H9 (cell line): Measurements from ENCODE around the gene CARD11. TPM values are rescaled to one million over a fixed set of nuclear protein-coding genes. Genes with fewer than 3 reads are reported as not detected.
"Not testable (repeated sequence)": the region's sequence is repeated elsewhere in the genome, so short reads cannot be mapped to it uniquely, and the experiment has no call there.

Experiments
- DNase-seq: peaks from one replicate; pipeline ENCODE4 v3.0.0-alpha.2; 2017
- H2AFZ ChIP-seq: one replicate; pipeline ENCODE4 v1.6.1; 2013; ENCODE audit warnings: mild to moderate bottlenecking, low read length, control low read depth, moderate library complexity
- H2AK5ac ChIP-seq: 2 replicates; pipeline ENCODE4 v1.6.1; 2013; ENCODE audit warnings: low read length, control low read depth, mixed read lengths; ENCODE audit not compliant: insufficient read length
- H2BK120ac ChIP-seq: one replicate; pipeline ENCODE4 v1.6.1; 2013; ENCODE audit warnings: low read depth, mild to moderate bottlenecking, low read length, control low read depth, inconsistent platforms; ENCODE audit not compliant: poor library complexity, severe bottlenecking
- H2BK12ac ChIP-seq: 2 replicates; pipeline ENCODE4 v1.6.1; 2013; ENCODE audit warnings: low read length, control low read depth, mixed read lengths, low read depth; ENCODE audit not compliant: insufficient read length
- H2BK15ac ChIP-seq: 2 replicates; pipeline ENCODE4 v1.6.1; 2013; ENCODE audit warnings: low read depth, low read length, control low read depth
- H2BK20ac ChIP-seq: one replicate; pipeline ENCODE4 v1.6.1; 2013; ENCODE audit warnings: low read depth, mild to moderate bottlenecking, low read length, control low read depth, inconsistent platforms; ENCODE audit not compliant: poor library complexity, severe bottlenecking
- H2BK5ac ChIP-seq: 2 replicates; pipeline ENCODE4 v1.6.1; 2013; ENCODE audit warnings: low read length, control low read depth, mixed read lengths; ENCODE audit not compliant: insufficient read length
- H3K14ac ChIP-seq: 2 replicates; pipeline ENCODE4 v1.6.1; 2013; ENCODE audit warnings: low read length, control low read depth; ENCODE audit not compliant: insufficient read depth
- H3K18ac ChIP-seq: 2 replicates; pipeline ENCODE4 v1.6.1; 2013; ENCODE audit warnings: low read depth, mild to moderate bottlenecking, mixed read lengths, low read length, control low read depth; ENCODE audit not compliant: insufficient read length
- H3K23ac ChIP-seq: 2 replicates; pipeline ENCODE4 v1.6.1; 2013; ENCODE audit warnings: low read length, control low read depth, mixed read lengths, low read depth; ENCODE audit not compliant: insufficient read length
- H3K23me2 ChIP-seq: 2 replicates; pipeline ENCODE4 v1.6.1; 2013; ENCODE audit warnings: low read depth, mild to moderate bottlenecking, mixed read lengths, low read length, control low read depth; ENCODE audit not compliant: insufficient read length, poor library complexity, severe bottlenecking
- H3K27ac ChIP-seq: 2 replicates; pipeline ENCODE4 v1.5.1; 2013; ENCODE audit warnings: low read length, control low read depth, mixed read lengths, low read depth; ENCODE audit not compliant: insufficient read length
- H3K27me3 ChIP-seq: 2 replicates; pipeline ENCODE4 v1.6.1; 2013; ENCODE audit warnings: low read length, control low read depth, inconsistent platforms; ENCODE audit not compliant: insufficient read depth
- H3K4ac ChIP-seq: 2 replicates; pipeline ENCODE4 v1.6.1; 2013; ENCODE audit warnings: low read depth, mild to moderate bottlenecking, control low read depth, inconsistent platforms, low read length, moderate library complexity
- H3K4me1 ChIP-seq: 2 replicates; pipeline ENCODE4 v1.6.1; 2013; ENCODE audit warnings: low read length, control low read depth, inconsistent platforms; ENCODE audit not compliant: insufficient read depth
- H3K4me2 ChIP-seq: 2 replicates; pipeline ENCODE4 v1.6.1; 2013; ENCODE audit warnings: low read length, control low read depth, mixed read lengths; ENCODE audit not compliant: insufficient read length, insufficient read depth
- H3K56ac ChIP-seq: 2 replicates; pipeline ENCODE4 v1.6.1; 2013; ENCODE audit warnings: low read depth, mild to moderate bottlenecking, mixed read lengths, low read length, control low read depth; ENCODE audit not compliant: insufficient read length
- H3K79me1 ChIP-seq: 2 replicates; pipeline ENCODE4 v1.6.1; 2013; ENCODE audit warnings: low read depth, mild to moderate bottlenecking, moderate library complexity, low read length, control low read depth, inconsistent platforms; ENCODE audit not compliant: insufficient read depth, poor library complexity, severe bottlenecking
- H3K79me2 ChIP-seq: 2 replicates; pipeline ENCODE4 v1.6.1; 2013; ENCODE audit warnings: low read length, control low read depth, inconsistent platforms; ENCODE audit not compliant: insufficient read depth
- H3K9ac ChIP-seq: 2 replicates; pipeline ENCODE4 v1.6.1; 2013; ENCODE audit warnings: low read length, control low read depth, mixed read lengths; ENCODE audit not compliant: insufficient read length; ENCODE audit errors: extremely low read depth
- H3K9me3 ChIP-seq: one replicate; pipeline ENCODE4 v1.6.1; 2013; ENCODE audit warnings: low read depth, low read length, inconsistent platforms; ENCODE audit not compliant: control insufficient read depth
- H3T11ph ChIP-seq: one replicate; pipeline ENCODE4 v1.6.1; 2013; ENCODE audit warnings: mild to moderate bottlenecking, low read length, control low read depth, inconsistent platforms
- H4K20me1 ChIP-seq: one replicate; pipeline ENCODE4 v1.6.1; 2013; ENCODE audit not compliant: control insufficient read depth, insufficient read length, insufficient read depth
- H4K5ac ChIP-seq: 2 replicates; pipeline ENCODE4 v1.6.1; 2013; ENCODE audit warnings: low read depth, mild to moderate bottlenecking, mixed read lengths, low read length, control low read depth; ENCODE audit not compliant: insufficient read length
- H4K8ac ChIP-seq: replicated peaks from 2 replicates; pipeline ENCODE4 v1.6.1; 2013; ENCODE audit warnings: low read length, control low read depth, mixed read lengths, low read depth; ENCODE audit not compliant: insufficient read length
- H4K91ac ChIP-seq: 2 replicates; pipeline ENCODE4 v1.6.1; 2013; ENCODE audit warnings: low read depth, mild to moderate bottlenecking, moderate library complexity, mixed read lengths, low read length, control low read depth; ENCODE audit not compliant: insufficient read length
- H3K27ac Mint-ChIP-seq, 3 experiments: 2 replicates in 2 of 3; 3 replicates in 1 of 3; pipeline ENCODE4 v1.8.0; 2020 to 2021; ENCODE audit warnings: mixed read lengths in 3 of 3, mild to moderate bottlenecking in 1 of 3, moderate library complexity in 1 of 3
- H3K27me3 Mint-ChIP-seq: 2 replicates; pipeline ENCODE4 v1.8.0; 2021; ENCODE audit warnings: low read depth, mild to moderate bottlenecking, moderate library complexity, mixed read lengths
- H3K36me3 Mint-ChIP-seq, 3 experiments: 2 replicates in 2 of 3; 3 replicates in 1 of 3; pipeline ENCODE4 v1.8.0; 2020 to 2021; ENCODE audit warnings: low read depth in 3 of 3, mixed read lengths in 3 of 3; ENCODE audit not compliant: insufficient read depth in 1 of 3
- H3K4me1 Mint-ChIP-seq, 2 experiments: 2 replicates each; pipeline ENCODE4 v1.8.0; 2020; ENCODE audit warnings: mixed read lengths in 2 of 2
- H3K4me3 Mint-ChIP-seq, 2 experiments: 2 replicates in 1 of 2; 3 replicates in 1 of 2; pipeline ENCODE4 v1.8.0; 2020 to 2021; ENCODE audit warnings: mild to moderate bottlenecking in 2 of 2, mixed read lengths in 2 of 2, moderate library complexity in 1 of 2
- H3K9me3 Mint-ChIP-seq, 2 experiments: 2 replicates in 1 of 2; 3 replicates in 1 of 2; pipeline ENCODE4 v1.8.0; 2020; ENCODE audit warnings: mild to moderate bottlenecking in 2 of 2, mixed read lengths in 2 of 2, moderate library complexity in 1 of 2
- WGBS: extraction: QIAGEN DNeasy Blood & Tissue Kit; methylation state at CpG from one replicate; pipeline ENCODE4 v1.1.7; 2013; ENCODE audit warnings: missing lambda C conversion rate, low lambda C conversion rate, mixed read lengths; ENCODE audit not compliant: insufficient read length; ENCODE audit errors: extremely low coverage; 5-methylcytosine and 5-hydroxymethylcytosine counted together
- total RNA-seq: library from RNA; stranded (reverse); gene quantifications from 2 replicates; pipeline ENCODE4 v1.2.1, GENCODE V29; 2021
- TF ChIP-seq, protein P1 (sequence below): fragments of 200-600 bp; sonication (generic); conservative IDR thresholded peaks from 3 replicates; pipeline ENCODE4 v1.8.0; 2021; ENCODE audit warnings: antibody characterized with exemption, mild to moderate bottlenecking

CARD11 gene
- total RNA-seq, 1 experiment from 2014 or later = 20.0 TPM

DNA sequence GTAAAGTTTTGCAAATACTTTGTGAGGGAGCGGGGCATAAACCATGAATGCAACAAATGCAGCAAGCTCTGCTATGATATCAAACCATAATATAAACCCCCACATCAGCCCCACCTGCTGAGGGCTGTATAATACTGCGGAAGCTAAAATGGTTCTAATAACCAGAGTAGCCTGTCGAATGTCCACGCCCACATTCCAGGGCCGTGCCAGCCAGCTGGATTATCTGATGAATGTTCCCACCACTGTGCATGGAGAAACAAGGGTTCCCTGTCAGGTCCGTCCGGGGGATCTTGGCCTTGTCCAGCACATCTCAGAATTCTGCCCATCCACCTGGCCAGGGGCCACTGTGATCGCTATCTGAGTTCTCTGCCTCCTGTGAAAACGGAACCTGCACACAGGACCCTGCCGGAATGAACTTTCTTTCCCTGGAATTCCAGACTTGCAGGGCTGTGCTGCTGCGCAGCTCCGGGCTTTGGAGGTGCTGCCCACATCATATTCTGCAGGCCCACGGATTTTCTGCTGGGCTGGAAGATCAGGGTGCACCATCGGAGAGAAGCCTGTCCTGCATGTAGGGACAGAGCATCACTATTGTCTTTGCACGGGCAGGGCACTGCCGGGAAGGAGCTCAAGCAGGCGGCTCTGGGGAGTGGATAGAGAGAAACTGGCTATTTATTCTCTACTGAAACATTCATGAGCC is 122.6 kb downstream of the CARD11 start:
- H3K9ac ChIP-seq = no peak overlapping the region
- no peak overlapping the region for H4K8ac ChIP-seq
- H2BK20ac ChIP-seq = no peak overlapping the region
- no peaks in the 10 kb centered on the region for H3K23me2 ChIP-seq
- H3K14ac ChIP-seq = no peak overlapping the region
- H2BK12ac ChIP-seq = no peak overlapping the region
- H3K18ac ChIP-seq = no peak overlapping the region
- Mint-ChIP-seq H3K9me3 (peaks cover 0 to 2% of the 10 kb centered on the region in 2 experiments; a peak in 1 of 5 replicates), H3K27me3 (no peaks in the 10 kb centered on the region), H3K4me3 (no peak overlapping the region), H3K27ac (peak overlapping the region in 1 of 3 experiments; percentile 59; a peak in 2 of 7 replicates), H3K36me3 (peaks cover 5 to 25% (median 18%) of the 10 kb centered on the region in 3 experiments; a peak in 6 of 7 replicates), H3K4me1 (peaks cover 5 to 15% of the 10 kb centered on the region in 2 experiments; a peak in 2 of 4 replicates)
- no peaks in the 10 kb centered on the region for H4K20me1 ChIP-seq
- no peak overlapping the region for H4K5ac ChIP-seq
- H3K4ac ChIP-seq = no peak overlapping the region
- no peak overlapping the region for H2BK120ac ChIP-seq
- H3K27ac ChIP-seq = no peak overlapping the region
- H4K91ac ChIP-seq = no peak overlapping the region
- no peak for DNase-seq
- no peak overlapping the region for H3K4me2 ChIP-seq
- no peaks in the 10 kb centered on the region for H3K79me1 ChIP-seq
- H3K56ac ChIP-seq = no peak overlapping the region
- no peaks in the 10 kb centered on the region for H3K79me2 ChIP-seq
- no peaks in the 10 kb centered on the region for H3K9me3 ChIP-seq
- H2BK15ac ChIP-seq = no peak overlapping the region
- no peak overlapping the region for H3T11ph ChIP-seq
- H3K23ac ChIP-seq = no peak overlapping the region
- H2BK5ac ChIP-seq = no peak overlapping the region
- no peaks in the 10 kb centered on the region for H3K27me3 ChIP-seq
- no peak overlapping the region for H2AK5ac ChIP-seq
- TF ChIP-seq, protein P1, sequence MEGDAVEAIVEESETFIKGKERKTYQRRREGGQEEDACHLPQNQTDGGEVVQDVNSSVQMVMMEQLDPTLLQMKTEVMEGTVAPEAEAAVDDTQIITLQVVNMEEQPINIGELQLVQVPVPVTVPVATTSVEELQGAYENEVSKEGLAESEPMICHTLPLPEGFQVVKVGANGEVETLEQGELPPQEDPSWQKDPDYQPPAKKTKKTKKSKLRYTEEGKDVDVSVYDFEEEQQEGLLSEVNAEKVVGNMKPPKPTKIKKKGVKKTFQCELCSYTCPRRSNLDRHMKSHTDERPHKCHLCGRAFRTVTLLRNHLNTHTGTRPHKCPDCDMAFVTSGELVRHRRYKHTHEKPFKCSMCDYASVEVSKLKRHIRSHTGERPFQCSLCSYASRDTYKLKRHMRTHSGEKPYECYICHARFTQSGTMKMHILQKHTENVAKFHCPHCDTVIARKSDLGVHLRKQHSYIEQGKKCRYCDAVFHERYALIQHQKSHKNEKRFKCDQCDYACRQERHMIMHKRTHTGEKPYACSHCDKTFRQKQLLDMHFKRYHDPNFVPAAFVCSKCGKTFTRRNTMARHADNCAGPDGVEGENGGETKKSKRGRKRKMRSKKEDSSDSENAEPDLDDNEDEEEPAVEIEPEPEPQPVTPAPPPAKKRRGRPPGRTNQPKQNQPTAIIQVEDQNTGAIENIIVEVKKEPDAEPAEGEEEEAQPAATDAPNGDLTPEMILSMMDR = no peak
- no peaks in the 10 kb centered on the region for H3K4me1 ChIP-seq
- no peak overlapping the region for H2AFZ ChIP-seq
- WGBS = no CpG with 5 or more reads among the region's 17 CpGs

DNA sequence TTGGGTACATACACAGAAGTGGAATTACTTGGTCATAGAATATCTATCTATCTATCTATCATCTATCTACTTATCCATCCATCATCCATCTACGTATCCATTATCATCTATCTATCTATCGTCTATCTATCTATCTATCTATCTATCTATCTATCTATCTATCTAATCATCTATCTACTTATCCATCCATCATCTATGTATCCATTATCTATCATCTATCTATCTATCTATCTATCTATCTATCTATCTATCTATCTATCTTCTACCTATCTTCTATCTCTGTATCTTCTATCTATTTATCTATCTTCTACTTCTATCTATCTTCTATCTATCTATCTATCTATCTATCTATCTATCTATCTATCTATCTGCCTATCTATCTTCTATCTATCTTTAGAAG is 123.2 kb downstream of the CARD11 start:
- not testable (repeated sequence) for H2BK5ac ChIP-seq, H3K79me2 ChIP-seq
- 100% methylated on average over 2 of the region's 2 CpGs for WGBS

More for the DNA sequence above, 123.2 kb downstream of the CARD11 start:
- not testable (repeated sequence) for H4K8ac ChIP-seq, H2BK20ac ChIP-seq, H4K91ac ChIP-seq, H4K20me1 ChIP-seq, H3K56ac ChIP-seq, H4K5ac ChIP-seq, H3K27ac ChIP-seq, H3T11ph ChIP-seq, DNase-seq, H3K18ac ChIP-seq, H3K9ac ChIP-seq, H2BK120ac ChIP-seq, H3K23me2 ChIP-seq, H3K27me3 Mint-ChIP-seq, H3K4me3 Mint-ChIP-seq, H3K4ac ChIP-seq, H3K23ac ChIP-seq, H3K27me3 ChIP-seq, H2AFZ ChIP-seq, H3K9me3 Mint-ChIP-seq, H3K14ac ChIP-seq, H3K9me3 ChIP-seq, H3K4me1 ChIP-seq, H2BK12ac ChIP-seq, H2AK5ac ChIP-seq, H3K79me1 ChIP-seq, H3K27ac Mint-ChIP-seq, H2BK15ac ChIP-seq, H3K4me2 ChIP-seq
- H3K4me1 Mint-ChIP-seq = peaks cover 5 to 15% of the 10 kb centered on the region in 2 experiments; a peak in 2 of 4 replicates
- peaks cover 5 to 25% (median 18%) of the 10 kb centered on the region in 3 experiments; a peak in 6 of 7 replicates for H3K36me3 Mint-ChIP-seq
